WTC11 (cell line): ENCODE data around the gene PRM3. TPM values are rescaled to one million over a fixed set of nuclear protein-coding genes. Genes with fewer than 3 reads are reported as not detected.

Experiments
- ATAC-seq: fragments of 200-7000 bp; cut with Tn5 transposase; 2 replicates; pipeline ENCODE4 v1.10.0; 2021; ENCODE audit warnings: mild to moderate bottlenecking, moderate library complexity
- CTCF ChIA-PET: fragments of 300-600 bp; sonication (Branson Sonifier 250); formaldehyde crosslinking; loops from one replicate; lab custom pipeline; 2021; ENCODE audit warnings: antibody characterized with exemption; lab: Charles Lee
- POLR2A ChIA-PET: fragments of 350-600 bp; sonication (Branson Sonifier 250); formaldehyde crosslinking; loops from one replicate; lab custom pipeline; 2021; ENCODE audit warnings: antibody characterized with exemption; lab: Charles Lee
- DNase-seq: peaks from one replicate; pipeline ENCODE4 v3.0.0; 2021; ENCODE audit warnings: low spot score
- H3K27ac Mint-ChIP-seq: 2 replicates; pipeline ENCODE4 v1.8.0; 2021; ENCODE audit warnings: mixed read lengths
- H3K27me3 Mint-ChIP-seq: 2 replicates; pipeline ENCODE4 v1.8.0; 2021; ENCODE audit warnings: low read depth, mild to moderate bottlenecking, moderate library complexity, mixed read lengths
- H3K36me3 Mint-ChIP-seq: 2 replicates; pipeline ENCODE4 v1.8.0; 2021; ENCODE audit warnings: mixed read lengths
- H3K4me1 Mint-ChIP-seq: 2 replicates; pipeline ENCODE4 v1.8.0; 2022; ENCODE audit warnings: mixed read lengths
- H3K4me3 Mint-ChIP-seq: 2 replicates; pipeline ENCODE4 v1.8.0; 2021; ENCODE audit warnings: mild to moderate bottlenecking, moderate library complexity, mixed read lengths
- H3K9me3 Mint-ChIP-seq: 2 replicates; pipeline ENCODE4 v1.8.0; 2021; ENCODE audit warnings: mixed read lengths
- ATF2 ChIP-seq: sonication (generic); formaldehyde crosslinking; IDR thresholded peaks from 2 replicates; pipeline ENCODE4 v1.8.1; 2022; ENCODE audit warnings: low read depth, missing genetic modification reagents, borderline replicate concordance
- EMX1 ChIP-seq: fragments of 250-450 bp; sonication (Bioruptor Pico); IDR thresholded peaks from 2 replicates; pipeline ENCODE4 v1.8.0; 2021; ENCODE audit warnings: mild to moderate bottlenecking
- HMGXB4 ChIP-seq: sonication (generic); formaldehyde crosslinking; IDR thresholded peaks from 2 replicates; pipeline ENCODE4 v1.8.1; 2023; ENCODE audit warnings: mild to moderate bottlenecking, moderate library complexity, missing genetic modification reagents
- IRF2 ChIP-seq: sonication (generic); formaldehyde crosslinking; IDR thresholded peaks from 2 replicates; pipeline ENCODE4 v1.8.0; 2022; ENCODE audit warnings: low read depth, missing genetic modification reagents, borderline replicate concordance
- KAT7 ChIP-seq: sonication (generic); formaldehyde crosslinking; IDR thresholded peaks from 2 replicates; pipeline ENCODE4 v1.8.1; 2023; ENCODE audit warnings: missing genetic modification reagents, mild to moderate bottlenecking, borderline replicate concordance
- SOX15 ChIP-seq: fragments of 250-450 bp; sonication (Bioruptor Pico); IDR thresholded peaks from 2 replicates; pipeline ENCODE4 v1.9.0; 2021; ENCODE audit warnings: mild to moderate bottlenecking
- SP1 ChIP-seq: sonication (generic); formaldehyde crosslinking; conservative IDR thresholded peaks from 2 replicates; pipeline ENCODE4 v1.8.1; 2022; ENCODE audit warnings: missing genetic modification reagents
- TP53 ChIP-seq: sonication (generic); formaldehyde crosslinking; IDR thresholded peaks from 2 replicates; pipeline ENCODE4 v1.8.1; 2023; ENCODE audit warnings: mild to moderate bottlenecking, missing genetic modification reagents
- ZNF121 ChIP-seq: sonication (generic); formaldehyde crosslinking; IDR thresholded peaks from 2 replicates; pipeline ENCODE4 v1.8.0; 2023; ENCODE audit warnings: missing genetic modification reagents
- ZNF138 ChIP-seq: sonication (generic); formaldehyde crosslinking; conservative IDR thresholded peaks from 2 replicates; pipeline ENCODE4 v1.8.1; 2022; ENCODE audit warnings: mild to moderate bottlenecking, moderate library complexity, missing genetic modification reagents
- ZNF263 ChIP-seq: sonication (generic); formaldehyde crosslinking; IDR thresholded peaks from 2 replicates; pipeline ENCODE4 v1.8.1; 2022; ENCODE audit warnings: low read depth, mild to moderate bottlenecking, moderate library complexity, missing genetic modification reagents
- ZNF532 ChIP-seq: fragments of 250-450 bp; sonication (Bioruptor Pico); IDR thresholded peaks from 2 replicates; pipeline ENCODE4 v1.9.0; 2021; ENCODE audit warnings: mild to moderate bottlenecking, borderline replicate concordance
- total RNA-seq: library from RNA; stranded (reverse); gene quantifications from 3 replicates; pipeline ENCODE4 v1.2.3, GENCODE V29; 2021
- TF ChIP-seq, protein P1 (sequence below): sonication (generic); formaldehyde crosslinking; IDR thresholded peaks from 2 replicates; pipeline ENCODE4 v1.8.1; 2023; ENCODE audit warnings: mild to moderate bottlenecking, missing genetic modification reagents, borderline replicate concordance
- TF ChIP-seq, protein P2 (sequence below): fragments of 250-450 bp; sonication (Bioruptor Pico); IDR thresholded peaks from 2 replicates; pipeline ENCODE4 v2.1.2; 2022; ENCODE audit warnings: mild to moderate bottlenecking, moderate library complexity

PRM3 gene
- total RNA-seq, 1 experiment from 2014 or later, result not detected

GRCh38 chr16:11262915-11263314 lies 10.5 kb downstream of the PRM3 start:
- POLR2A ChIA-PET, result no interaction called here
- Mint-ChIP-seq H3K4me3 (no peak overlapping the region), H3K27ac (no peak overlapping the region), H3K27me3 (no peaks in the 10 kb centered on the region; the same call in 1 of the 2 replicates), H3K36me3 (no peaks in the 10 kb centered on the region), H3K4me1 (peaks cover 13% of the 10 kb centered on the region), H3K9me3 (no peaks in the 10 kb centered on the region)
- TF ChIP-seq IRF2 (no peak), SP1 (no peak), ZNF121 (CRISPR knock-in tag) (no peak), EMX1 (CRISPR knock-in tag) (no peak), ATF2 (no peak), ZNF263 (CRISPR knock-in tag) (no peak), TP53 (CRISPR knock-in tag) (no peak), ZNF532 (CRISPR knock-in tag) (no peak), ZNF138 (no peak), SOX15 (no peak), HMGXB4 (no peak), KAT7 (no peak)
- TF ChIP-seq, protein P1, sequence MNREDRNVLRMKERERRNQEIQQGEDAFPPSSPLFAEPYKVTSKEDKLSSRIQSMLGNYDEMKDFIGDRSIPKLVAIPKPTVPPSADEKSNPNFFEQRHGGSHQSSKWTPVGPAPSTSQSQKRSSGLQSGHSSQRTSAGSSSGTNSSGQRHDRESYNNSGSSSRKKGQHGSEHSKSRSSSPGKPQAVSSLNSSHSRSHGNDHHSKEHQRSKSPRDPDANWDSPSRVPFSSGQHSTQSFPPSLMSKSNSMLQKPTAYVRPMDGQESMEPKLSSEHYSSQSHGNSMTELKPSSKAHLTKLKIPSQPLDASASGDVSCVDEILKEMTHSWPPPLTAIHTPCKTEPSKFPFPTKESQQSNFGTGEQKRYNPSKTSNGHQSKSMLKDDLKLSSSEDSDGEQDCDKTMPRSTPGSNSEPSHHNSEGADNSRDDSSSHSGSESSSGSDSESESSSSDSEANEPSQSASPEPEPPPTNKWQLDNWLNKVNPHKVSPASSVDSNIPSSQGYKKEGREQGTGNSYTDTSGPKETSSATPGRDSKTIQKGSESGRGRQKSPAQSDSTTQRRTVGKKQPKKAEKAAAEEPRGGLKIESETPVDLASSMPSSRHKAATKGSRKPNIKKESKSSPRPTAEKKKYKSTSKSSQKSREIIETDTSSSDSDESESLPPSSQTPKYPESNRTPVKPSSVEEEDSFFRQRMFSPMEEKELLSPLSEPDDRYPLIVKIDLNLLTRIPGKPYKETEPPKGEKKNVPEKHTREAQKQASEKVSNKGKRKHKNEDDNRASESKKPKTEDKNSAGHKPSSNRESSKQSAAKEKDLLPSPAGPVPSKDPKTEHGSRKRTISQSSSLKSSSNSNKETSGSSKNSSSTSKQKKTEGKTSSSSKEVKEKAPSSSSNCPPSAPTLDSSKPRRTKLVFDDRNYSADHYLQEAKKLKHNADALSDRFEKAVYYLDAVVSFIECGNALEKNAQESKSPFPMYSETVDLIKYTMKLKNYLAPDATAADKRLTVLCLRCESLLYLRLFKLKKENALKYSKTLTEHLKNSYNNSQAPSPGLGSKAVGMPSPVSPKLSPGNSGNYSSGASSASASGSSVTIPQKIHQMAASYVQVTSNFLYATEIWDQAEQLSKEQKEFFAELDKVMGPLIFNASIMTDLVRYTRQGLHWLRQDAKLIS (CRISPR knock-in tag), result no peak
- TF ChIP-seq, protein P2, sequence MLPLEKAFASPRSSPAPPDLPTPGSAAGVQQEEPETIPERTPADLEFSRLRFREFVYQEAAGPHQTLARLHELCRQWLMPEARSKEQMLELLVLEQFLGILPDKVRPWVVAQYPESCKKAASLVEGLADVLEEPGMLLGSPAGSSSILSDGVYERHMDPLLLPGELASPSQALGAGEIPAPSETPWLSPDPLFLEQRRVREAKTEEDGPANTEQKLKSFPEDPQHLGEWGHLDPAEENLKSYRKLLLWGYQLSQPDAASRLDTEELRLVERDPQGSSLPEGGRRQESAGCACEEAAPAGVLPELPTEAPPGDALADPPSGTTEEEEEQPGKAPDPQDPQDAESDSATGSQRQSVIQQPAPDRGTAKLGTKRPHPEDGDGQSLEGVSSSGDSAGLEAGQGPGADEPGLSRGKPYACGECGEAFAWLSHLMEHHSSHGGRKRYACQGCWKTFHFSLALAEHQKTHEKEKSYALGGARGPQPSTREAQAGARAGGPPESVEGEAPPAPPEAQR (CRISPR knock-in tag), result no peak
- CTCF ChIA-PET, result interaction anchor here (0.9 to 3.3 kb wide), 3 partner anchors 11 to 109 kb away, joined by 3 to 13 read pairs (median 8); partner anchors contain the start of gene PRM3
- DNase-seq, result no peak
- ATAC-seq, result no peak
